GM18519 (cell line): Measurements from ENCODE around the gene DLG3.
"Not testable (repeated sequence)": the region's sequence is repeated elsewhere in the genome, so short reads cannot be mapped to it uniquely, and the experiment has no call there.

ENCODE experiments used
- ATAC-seq: cut with Tn5 transposase; IDR thresholded peaks from one replicate; pipeline ENCODE4 v1.9.1; 2021; ENCODE audit warnings: mild to moderate bottlenecking, moderate library complexity; ENCODE audit not compliant: unreplicated experiment, low FRiP score

DLG3 gene

GRCh38 chrX:70509078-70509477, 64.4 kb downstream of the DLG3 start:
- no peak for ATAC-seq

DNA sequence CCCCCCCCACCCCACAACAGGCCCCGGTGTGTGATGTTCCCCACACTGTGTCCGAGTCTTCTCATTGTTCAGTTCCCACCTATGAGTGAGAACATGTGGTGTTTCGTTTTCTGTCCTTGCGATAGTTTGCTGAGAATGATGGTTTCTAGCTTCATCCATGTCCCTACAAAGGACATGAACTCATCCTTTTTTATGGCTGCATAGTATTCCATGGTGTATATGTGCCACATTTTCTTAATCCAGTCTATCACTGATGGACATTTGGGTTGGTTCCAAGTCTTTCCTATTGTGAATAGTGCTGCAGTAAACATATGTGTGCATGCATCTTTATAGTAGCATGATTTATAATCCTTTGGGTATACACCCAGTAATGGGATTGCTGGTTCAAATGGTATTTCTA, 70.6 kb downstream of the DLG3 start:
- ATAC-seq, result not testable (repeated sequence)

- ATAC-seq, result not testable (repeated sequence)
Measured at GRCh38 chrX:70515692-70516091, 71.1 kb downstream of the DLG3 start.

GRCh38 chrX:70525733-70526132, 81.1 kb downstream of the DLG3 start:
- no peak for ATAC-seq

DNA sequence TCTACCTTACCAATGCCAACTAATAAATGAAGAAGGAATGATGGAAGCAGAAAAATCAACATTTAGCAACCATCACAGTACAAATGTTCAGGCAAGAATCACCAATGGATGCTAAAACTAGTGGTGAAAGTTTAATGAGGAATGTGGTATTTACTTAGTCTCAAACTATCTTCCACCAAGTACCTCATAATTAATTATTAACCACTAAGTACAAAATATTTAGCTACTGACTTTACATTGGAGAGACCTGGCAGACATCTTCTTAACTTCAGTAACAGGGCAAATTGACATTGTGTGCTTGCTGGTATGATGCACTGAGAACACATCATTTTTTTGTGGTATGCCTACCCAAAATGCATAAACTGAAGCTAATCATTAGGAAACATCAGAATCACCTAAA, 82.4 kb downstream of the DLG3 start:
- ATAC-seq, result no peak

GRCh38 chrX:70527610-70528345, 83.1 kb downstream of the DLG3 start:
- ATAC-seq, result no peak

- ATAC-seq, result no peak
Measured at GRCh38 chrX:70535198-70535597, 90.6 kb downstream of the DLG3 start.

DNA sequence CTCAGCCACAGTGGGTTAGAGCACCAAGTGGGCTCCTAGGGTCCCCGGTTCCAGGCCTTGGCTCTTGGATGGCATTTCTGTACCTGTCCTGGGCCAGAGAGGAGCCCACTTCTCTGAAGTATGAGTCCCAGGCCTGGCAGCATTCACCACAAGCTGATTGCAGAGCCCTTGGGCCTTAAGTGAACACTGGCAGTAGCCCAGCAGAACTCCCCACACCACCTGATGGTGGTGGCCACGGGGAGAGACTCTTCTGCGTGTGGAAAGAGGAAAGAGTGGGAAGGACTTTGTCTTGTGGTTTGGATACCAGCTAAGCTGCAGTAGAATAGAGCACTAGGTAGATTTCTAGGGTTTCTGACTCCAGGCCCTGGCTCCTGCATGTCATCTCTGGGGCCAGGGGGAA, 104.8 kb downstream of the DLG3 start:
- no peak for ATAC-seq

GRCh38 chrX:70552130-70552704, 107.6 kb downstream of the DLG3 start:
- ATAC-seq, result no peak

DNA sequence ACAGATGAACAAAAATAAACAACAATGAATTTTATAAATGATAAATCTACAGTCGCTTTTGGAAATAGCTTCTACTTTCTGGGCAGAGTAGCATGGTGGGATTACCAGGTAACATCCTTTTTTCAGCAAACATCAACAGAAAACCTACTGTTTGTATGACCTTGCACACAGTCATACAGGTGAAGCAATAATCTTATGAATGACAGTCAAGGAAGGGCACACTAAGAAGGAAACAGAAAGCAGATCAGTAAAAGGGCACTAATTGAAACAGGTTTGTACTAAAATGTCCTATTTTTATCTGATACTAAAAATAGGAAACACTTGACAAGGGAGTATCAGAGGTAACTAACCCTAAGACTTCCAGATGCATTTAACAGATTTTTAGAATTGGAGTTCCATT, 108.9 kb downstream of the DLG3 start:
- peak; percentile 62 for ATAC-seq

GRCh38 chrX:70554081-70554480, 109.4 kb downstream of the DLG3 start:
- no peak for ATAC-seq

DNA sequence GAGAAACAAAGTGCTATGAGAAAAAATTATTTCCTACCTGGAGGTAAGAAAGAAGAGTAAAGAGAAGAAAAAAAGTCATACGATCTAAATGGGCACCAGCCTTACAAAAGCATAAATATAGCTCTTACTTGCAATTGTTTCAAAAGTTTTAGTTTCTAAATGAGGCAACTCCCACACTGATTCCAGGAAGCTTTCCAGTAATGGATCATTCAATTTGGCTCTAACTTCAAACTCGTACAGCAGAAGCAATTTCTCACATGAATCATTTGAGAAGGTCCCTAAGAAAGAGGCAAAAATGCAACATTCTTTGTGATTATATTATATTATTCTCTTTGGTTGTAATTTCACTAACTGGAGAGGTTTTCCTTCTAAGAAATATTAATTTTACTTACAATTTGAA, 109.9 kb downstream of the DLG3 start:
- ATAC-seq, result no peak

DNA sequence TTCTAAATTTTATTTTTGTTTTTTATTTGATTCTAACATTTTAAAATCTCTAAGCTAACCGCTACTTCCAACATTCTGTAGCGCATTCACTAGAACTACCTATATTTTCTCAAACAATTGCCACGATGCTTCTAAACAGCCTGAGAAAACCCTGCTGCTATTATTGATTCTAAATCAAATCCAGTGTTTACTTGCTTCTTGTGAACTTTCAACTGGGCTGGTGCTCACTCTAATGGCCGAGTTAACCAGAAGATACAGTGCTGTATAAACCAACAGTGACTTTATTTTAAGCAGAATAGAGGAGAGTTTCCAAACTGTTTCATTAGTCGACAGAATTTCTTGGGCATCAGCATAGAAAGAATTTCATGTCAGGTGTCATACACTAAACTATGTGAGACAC, 110.3 kb downstream of the DLG3 start:
- ATAC-seq, result no peak
